Kidney capillary endothelial cell (primary cell): ENCODE data around the gene ACOX3.
"Not testable (repeated sequence)": the region's sequence is repeated elsewhere in the genome, so short reads cannot be mapped to it uniquely, and the experiment has no call there.

Source experiments
- DNase-seq: peaks from one replicate; pipeline ENCODE4 v3.0.0-alpha.2; 2018; ENCODE audit warnings: low spot score

The ACOX3 gene

DNA sequence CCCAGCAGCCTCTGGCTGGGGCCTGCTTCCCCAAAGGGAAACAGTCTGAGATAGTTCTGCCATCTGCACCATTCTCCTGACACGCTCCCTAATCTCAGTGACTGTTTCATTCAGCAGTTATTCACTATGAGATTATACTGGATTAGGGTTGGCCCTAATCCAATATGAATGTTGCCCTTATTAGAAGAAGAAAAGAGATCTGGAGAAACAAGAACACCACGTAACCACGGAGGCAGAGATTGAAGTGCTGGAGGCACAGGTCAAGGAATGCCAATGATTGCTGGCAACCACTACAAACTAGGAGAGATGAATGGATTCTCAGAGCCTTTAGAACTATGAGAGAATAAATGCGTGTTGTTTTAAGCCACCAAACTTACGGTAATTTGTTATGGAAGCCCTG is 7.4 kb downstream of the ACOX3 start:
- DNase-seq = no peak

DNA sequence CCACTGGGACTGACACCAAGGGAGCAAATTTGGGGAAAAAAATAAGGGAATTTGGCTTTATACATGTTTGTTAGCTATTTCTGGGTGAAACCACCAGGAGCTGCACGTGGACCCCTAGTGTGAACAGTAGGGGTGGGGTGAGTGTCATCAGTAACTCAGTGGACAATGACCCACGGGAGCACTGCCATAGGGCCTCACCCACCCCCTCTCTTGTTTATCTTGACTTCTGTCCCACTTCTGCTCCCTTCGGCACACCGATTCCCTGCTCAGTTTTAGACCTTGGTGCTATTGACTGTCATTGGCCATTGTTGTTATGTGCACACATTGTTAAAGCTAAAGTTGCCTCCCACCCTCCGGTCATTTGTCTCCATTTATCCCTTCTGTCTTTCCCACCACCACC is 9.0 kb downstream of the ACOX3 start:
- DNase-seq = no peak

DNA sequence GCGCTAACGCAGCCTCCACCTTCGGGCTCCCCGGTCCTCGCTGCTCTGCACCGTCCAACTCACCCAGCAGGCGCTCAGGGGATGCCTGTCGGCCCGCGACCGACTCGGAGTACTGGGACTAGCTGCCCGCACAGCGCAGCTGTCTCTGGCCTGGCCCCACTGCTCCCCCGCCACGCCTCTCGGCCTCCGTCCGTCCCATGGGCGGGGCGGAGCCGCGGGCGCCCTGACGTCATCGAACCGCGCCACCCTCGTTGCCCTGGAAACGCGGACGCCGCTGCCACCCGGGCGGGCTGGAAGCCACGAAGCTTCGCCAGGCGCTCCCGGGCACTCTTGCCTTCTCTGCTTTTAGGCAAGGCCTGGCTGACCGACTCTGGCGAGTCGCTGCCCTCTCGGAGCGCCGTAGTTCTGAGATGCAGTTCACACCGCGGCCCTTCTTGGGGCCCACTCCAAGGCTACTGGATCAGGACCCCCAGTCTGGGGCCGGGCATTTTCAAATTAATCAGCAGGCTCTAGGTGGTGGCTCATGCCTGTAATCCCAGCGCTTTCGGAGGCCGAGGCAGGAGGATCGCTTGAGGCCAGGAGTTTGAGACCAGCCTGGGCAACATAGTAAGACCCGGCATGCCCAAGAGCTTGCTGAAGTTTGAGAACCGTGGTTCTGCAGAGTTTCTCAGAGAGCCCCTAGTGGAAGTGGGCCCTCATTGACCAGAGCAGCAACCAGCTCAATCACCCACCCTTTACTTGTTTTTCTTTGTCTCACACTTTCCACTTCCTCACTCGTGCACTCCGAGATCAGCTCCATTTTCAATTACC is 12.0 kb downstream of the ACOX3 start:
- DNase-seq = peak; percentile 79

DNA sequence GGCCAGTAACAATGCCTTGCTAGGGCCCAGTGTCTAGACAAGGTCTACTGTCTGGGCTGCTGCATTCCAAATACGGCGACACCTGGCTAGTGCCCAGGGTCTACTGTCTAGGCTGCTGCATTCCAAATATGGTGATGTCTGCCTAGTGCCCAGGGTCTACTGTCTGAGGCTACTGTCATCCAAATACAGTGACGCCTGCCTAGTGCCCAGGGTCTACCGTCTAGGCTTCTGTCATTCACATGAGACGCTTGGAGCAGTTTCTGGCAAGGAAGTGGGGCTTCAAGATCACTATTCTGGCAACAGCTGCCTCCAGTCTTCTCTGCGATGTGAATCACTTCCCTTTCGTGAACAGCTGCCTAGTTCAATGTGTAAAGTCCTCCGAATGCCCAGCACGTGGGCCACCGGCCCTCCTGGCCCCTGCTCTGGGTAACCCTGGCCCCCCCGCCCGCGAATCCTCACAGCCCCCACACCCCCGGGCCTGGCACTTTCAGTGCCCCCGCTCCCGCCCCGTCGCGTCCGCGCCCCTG is 12.7 kb downstream of the ACOX3 start:
- DNase-seq = peak; percentile 39

DNA sequence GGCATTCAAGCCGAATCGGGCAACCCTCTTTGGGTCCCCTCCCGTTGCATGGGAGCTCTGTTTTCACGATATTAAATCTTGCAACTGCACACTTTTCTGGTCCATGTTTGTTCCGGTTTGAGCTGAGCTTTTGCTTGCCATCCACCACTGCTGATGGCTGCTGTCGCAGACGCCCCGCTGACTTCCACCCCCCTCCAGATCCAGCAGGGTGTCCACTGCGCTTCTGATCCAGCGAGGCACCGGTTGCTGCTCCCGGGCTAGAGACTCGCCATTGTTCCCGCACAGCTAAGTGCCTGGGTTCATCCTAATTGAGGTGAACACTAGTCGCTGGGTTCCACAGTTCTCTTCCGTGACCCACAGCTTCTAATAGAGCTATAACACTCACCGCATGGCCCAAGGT is 13.3 kb downstream of the ACOX3 start:
- no peak for DNase-seq

DNA sequence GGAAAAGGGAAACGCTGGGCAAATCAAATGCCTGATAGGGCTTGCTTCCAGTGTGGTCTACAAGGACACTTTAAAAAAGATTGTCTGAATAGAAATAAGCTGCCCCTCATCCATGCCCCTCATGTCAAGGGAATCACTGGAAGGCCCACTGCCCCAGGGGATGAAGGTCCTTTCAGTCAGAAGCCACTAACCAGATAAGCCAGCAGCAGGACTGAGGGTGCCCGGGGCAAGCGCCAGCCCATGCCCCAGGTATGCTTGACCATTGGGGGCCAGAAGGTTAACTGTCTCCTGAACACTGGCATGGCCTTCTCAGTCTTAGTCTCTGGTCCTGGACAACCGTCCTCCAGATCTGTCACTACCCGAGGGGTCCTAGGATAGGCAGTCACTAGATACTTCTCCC is 17.7 kb downstream of the ACOX3 start:
- no peak for DNase-seq

DNA sequence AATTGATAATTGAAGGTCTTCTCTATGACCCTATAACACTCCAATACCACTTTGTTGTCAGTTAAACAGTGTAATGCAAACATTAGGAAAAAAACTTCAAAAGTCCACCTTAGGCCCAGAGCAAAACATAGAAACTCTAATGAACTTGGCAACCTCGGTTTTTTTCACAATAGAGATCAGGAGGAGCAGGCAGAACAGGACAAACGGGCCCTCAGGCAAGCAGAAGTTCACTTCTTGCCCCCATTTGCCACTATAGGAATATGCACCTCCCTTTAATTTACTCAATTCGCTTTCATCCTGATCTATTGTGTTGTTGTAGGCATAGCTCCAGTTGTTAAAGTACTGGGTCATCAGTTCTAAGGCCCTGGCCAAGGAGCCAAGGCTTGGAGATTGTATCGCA is 18.2 kb downstream of the ACOX3 start:
- no peak for DNase-seq

DNA sequence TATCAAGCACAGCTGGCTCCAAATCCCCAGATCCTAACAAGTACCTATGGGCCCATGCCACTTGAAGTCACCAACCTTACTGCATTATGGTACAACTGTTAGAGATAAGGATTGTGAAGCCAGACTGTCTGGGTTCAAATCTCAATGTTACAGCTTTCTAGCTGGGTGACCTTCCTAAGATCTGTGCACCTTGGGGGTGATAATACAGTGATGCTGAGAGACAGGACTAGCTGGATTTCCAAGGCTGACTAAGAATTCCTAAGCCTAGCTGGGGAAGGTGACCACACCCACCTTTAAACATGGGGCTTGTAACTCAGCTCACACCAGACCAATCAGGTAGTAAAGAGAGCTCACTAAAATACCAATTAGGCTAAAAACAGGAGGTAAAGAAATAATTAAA is 20.4 kb downstream of the ACOX3 start:
- not testable (repeated sequence) for DNase-seq

DNA sequence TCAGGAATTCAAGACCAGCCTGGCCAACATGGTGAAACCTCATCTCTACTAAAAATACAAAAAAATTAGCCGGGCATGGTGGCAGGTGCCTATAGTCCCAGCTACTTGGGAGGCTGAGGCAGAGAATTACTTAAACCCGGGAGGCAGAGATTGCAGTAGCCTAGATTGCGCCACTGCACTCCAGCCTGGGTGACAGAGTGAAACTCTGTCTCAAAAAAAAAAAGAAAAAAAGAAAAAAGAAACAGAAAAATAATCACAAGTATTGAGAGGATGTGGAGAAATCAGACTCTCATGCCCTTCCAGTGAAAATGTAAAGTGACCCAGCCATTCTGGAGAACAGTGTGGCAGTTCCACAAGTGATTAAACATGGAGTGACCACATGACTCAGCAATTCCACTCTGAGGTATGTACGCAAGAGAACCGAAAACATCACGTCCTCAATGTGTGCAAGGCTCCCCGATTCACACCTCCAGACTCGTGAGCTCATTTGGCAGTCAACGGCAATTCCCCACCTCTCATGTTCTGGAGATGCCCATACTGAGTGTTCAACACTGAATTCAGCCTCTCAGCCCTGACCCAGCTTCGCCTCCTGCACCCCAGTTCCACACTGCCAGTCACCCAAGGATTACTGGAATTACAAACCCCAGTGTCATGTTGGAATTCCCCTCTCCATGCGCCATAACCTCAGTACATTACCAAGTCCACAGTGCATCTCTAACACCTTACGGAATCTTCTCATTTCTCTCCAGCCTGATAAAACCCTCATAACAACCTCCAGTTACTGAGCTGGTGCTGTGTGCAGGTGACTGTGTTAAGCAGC is 21.1 kb downstream of the ACOX3 start:
- no peak for DNase-seq

DNA sequence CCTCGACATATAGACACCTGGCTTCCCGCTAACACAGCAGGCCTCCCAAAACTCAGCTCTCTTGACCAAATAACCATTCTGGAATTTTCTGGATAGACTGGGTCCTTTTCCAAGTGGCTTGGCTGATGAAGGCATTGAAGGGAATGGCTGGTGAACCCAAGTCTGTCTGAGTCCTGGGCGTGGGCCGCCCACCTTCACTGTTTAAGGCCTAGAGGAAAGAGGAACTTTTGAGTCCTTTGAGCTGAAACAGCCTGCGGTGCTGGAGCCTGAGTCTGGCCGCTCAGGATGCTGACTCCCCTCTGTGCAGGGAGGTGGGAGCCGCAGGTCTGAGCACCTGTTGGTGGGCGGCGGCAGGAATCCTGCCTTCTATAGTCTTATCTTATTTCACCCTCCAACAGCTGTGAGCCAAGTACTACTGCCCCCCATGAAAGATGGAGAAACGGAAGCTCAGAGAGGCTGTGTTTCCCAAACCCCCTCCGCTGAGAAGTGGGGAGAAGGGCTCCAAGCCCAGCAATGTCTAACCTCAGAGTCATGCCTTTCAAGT is 23.4 kb downstream of the ACOX3 start:
- no peak for DNase-seq

DNA sequence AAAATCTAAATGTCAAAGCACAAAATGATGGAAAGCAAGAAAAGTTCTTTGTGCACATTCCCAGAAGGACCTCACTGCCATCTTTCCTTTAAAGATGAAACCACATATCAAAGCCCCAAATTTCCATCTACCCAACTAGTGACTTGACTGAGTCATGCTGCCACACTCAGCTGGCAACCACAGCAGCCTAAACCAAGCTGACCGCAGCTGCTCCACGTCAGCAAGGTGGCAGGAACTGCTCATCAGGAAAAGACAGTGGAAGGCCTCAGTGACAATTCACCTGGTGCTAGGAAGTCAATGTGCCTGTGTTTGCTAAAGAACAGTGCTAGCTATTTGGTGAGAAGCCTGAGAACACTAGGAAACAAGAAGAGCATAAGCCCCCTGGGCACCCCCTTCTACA is 26.1 kb downstream of the ACOX3 start:
- DNase-seq = no peak

DNA sequence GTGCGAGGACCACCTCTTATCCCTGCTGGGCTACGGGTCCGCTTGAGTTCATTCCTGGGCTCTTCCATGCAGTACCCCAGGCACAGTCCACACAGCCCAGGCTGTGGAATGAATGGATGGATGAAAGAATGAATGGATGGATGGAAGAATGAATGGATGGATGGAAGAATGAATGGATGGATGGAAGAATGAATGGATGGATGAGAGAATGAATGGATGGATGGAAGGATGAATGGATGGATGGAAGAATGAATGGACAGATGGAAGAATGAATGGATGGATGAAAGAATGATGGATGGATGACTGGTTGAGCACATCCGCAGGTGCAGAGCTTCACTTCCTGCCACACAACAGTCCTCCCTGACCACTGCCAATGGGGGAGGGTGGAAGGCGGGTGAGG is 28.2 kb downstream of the ACOX3 start:
- DNase-seq = no peak

DNA sequence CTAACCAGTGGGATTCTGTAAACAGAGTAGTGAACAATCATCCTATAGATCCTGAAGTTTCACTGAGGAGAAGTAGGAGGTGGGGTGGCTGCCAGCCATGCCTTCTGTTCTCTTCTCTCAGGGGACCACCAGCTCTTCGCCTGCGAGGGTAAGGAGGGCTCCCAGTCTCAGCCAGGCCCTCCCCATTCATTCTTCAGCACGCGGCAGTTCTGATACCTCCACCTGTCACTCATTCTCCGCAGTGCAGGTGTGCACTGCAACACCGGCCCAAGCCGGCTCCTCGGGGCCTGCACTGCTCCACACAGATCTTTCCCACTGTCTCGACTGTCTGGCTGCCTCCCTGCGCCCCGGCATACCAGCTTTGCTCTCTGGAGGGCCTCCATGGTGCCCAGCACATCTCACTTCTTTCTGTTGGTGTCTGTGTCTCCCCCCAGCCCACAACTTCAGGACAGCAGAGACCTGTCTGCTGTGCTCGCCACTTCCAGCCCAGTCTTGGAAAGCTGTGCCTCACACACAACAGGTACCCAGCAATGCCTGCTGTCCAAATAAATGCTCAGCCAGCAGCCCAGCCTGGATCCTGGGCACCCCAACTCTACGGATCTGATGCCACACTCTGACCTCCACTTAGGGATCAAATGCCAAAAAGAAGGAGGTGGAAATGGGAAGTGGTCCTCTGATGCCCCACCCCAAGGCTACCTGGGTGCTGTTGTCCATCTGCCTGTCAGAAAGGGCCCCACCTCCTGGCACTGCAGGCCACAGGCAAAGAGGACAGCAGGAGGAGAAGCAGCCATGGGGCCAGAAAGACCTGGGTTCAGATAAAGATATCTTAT is 29.0 kb downstream of the ACOX3 start:
- DNase-seq = no peak

DNA sequence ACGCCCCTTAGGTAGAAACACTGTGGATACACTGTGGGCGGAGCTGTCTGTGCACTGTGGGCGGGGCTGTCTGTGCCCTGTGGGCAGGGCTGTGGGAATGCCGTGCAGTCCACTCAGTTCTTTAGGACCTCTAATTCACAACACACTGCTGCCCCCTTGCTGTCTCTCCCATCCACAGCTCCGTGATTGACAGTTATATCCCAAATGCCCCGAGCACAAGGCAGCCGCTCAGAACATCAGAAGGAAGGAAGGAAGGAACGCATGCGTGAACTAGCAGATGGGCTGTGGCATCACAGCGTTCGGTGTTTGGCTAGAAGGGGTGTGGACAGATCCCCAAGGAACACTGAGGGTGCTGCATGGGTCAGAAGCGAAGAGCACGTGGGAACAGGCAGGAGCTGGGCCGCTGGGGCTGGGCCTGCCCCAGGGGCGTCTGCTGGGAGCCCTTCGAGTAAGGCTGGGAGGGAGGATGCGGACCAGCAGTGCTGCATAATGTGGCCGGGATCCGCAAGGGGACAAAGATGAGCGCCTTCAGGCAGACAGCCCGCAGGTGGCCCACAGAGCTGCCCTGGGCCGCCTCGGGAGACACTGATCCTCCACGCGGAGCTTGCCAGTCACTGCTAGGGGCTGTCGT is 29.8 kb downstream of the ACOX3 start:
- DNase-seq = peak; percentile 59

DNA sequence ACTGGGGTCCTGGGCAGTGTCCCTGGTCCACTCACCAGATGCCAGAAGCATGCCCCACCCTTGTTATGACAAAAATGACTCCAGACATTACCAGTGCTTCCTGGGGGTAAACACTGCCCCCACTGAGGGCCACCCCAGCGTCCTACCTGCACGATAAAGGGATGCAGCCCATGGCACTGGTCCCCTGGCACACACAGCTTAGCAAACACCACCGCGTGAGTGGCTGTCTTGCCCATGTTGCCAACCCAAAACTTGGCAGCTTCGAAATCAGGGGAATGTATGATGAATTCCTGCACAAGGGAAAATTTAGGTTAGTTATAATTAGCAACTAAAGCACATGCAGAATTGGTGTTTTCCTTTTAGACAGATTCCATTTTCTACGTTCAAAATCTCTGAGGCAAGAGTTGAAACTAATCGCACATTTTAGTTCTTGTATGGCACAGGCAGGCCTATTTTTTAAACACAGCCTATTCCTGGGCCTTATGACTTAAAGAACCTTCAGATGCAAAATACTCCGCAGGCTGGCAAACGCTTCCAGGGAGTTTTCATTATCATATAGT is 30.4 kb downstream of the ACOX3 start:
- no peak for DNase-seq

DNA sequence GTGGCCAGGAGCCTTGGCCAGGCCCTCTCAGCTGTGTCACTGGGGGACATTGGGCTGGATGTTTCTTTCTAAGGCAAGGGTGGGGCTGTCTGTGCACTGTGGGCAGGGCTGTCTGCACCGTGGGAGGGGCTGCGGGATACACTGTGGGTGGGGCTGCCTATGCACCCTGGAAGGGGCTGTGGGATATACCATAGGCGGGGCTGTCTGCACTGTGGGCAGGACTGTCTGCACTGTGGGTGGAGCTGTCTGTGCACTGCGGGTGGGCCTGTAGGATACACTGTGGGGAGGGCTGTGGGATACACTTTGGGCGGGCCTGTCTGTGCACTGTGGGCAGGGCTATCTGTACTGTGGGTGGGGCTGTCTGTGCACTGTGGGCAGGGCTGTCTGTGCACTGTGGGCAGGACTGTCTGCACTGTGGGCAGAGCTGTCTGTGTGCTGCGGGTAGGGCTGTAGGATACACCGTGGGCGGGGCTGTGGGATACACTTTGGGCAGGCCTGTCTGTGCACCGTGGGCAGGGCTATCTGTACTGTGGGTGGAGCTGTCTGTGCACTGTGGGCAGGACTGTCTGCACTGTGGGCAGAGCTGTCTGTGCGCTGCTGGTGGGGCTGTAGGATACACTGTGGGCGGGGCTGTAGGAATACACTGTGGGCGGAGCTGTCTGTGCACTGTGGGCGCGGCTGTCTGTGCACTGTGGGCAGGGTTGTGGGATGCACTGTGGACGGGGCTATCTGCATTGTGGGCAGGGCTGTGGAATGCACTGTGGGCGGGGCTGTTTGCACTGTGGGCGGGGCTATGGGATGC is 31.1 kb downstream of the ACOX3 start:
- DNase-seq = no peak

DNA sequence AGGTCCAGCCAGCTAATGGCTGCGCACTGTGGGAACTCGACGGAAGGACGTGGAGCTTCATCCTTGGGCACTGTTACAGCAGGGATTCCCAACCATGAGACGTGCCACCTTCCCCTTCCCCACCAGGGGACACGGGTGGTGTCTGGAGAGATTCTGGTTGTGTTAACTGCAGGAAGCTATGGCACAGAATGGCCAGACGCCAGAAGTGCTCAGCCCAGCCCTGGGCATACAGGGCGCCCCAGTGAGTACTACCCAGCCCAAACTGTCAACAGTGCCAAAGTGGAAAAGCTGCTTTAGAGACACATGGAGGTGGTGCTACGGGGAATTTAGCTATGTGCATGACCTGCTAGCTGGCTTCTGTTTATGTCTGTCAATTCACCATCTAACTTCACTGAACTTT is 32.8 kb downstream of the ACOX3 start:
- no peak for DNase-seq

DNA sequence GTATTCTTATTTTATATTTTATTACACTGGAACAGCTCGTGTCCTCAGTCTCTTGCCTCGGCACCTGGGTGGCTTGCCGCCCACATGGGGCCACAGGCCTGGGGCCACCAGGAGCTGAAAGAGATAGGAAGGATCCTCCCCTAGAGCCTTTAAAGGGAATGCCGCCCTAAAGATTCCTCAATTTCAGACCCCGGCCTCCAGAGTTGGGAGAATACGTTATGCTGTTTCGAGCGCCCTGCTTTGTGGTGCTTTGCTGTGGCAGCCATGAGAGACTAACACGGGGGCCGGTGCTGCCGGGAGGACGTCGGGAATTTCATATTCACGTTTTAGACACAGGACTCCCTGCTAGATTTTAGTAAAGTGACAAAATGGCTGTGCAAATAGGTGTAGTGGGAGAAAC is 33.2 kb downstream of the ACOX3 start:
- DNase-seq = no peak

DNA sequence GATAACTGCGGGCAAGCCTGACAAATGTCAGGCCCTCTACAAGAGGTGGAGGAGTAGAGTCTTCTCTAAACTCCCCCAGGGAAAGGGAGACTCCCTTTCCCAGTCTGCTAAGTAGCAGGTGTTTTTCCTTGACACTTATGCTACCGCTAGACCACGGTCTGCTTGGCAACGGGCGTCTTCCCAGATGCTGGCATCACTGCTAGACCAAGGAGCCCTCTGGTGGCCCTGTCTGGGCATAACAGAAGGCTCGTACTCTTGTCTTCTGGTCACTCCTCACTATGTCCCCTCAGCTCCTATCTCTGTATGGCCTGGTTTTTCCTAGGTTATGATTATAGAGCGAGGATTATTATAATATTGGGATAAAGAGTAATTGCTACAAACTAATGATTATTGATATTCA is 33.6 kb downstream of the ACOX3 start:
- not testable (repeated sequence) for DNase-seq

DNA sequence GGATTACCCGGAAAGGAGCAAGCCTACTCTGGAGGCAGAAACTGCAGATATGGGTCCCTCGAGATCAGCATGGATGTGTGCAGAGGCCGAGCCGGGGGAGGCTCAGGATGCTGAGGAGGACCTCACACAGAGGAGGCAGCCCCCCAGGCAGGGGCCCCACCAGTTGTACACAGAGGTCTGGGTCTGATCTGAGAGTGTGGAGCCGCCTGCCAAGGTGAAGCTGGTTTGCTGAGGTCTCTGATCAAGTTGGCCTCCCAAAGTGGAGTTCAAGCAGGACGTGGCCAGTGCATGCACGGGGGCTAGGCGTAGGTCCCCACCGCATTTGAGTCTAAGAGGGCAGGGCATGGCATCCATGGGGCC is 35.0 kb downstream of the ACOX3 start:
- DNase-seq = no peak
